ENCODE measurements around the gene NRCAM.

NRCAM gene

DNA sequence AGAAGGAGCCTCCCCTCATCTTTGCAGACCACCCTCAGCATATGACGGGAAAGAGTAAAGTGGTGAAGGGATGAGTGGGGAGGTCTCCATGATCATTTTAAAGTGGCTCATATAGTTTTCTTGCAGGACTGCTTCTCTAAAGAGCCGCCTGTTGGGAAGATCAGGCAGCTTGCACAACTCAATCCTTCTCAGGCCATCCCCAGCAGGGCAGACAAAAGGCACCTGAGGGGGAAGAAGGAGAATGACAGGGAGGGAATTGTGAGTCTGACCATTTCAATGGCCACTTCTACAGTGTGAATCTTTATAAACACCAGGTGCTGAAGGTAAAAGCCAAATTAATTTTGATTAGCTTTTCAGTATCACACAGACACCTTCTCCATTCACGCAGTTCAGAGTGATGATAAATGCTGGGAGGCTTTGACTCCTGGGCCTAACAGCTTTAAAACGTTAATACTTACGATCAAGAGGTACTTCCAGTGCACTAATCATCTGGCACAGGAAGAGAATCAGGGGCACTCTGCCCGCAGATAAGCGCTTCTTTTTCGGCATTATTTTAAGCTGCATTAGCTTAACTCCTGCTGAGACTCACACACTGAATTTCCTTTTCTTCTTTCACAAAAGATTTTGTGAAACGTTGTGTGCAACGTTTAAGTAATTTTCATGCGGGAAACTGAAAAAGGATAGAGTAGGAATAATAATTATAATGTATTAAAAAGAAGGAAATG, 216.6 kb downstream of the NRCAM start:
- TF ChIP-seq CTCF (IDR thresholded peaks at IDR 0.05): no peak

GRCh38 chr7:108236681-108237415, 219.4 kb downstream of the NRCAM start:
- H3K9me3 ChIP-seq (ENCODE audit: control insufficient read depth, low read length): no peaks in the 10 kb centered on the region
- TF ChIP-seq CTCF (IDR thresholded peaks at IDR 0.05): no peak
- H3K27me3 ChIP-seq (ENCODE audit: control insufficient read depth, insufficient read depth, low read length): no peaks in the 10 kb centered on the region

More for the DNA sequence above, 216.6 kb downstream of the NRCAM start:
- Histone ChIP-seq H3K27ac (no peak overlapping the region), H3K9ac (no peak overlapping the region), H3K4me1 (no peaks in the 10 kb centered on the region), H3K36me3 (ENCODE audit: control insufficient read depth, insufficient read depth, low read length) (no peaks in the 10 kb centered on the region), H2AFZ (no peak overlapping the region), H3K4me3 (ENCODE audit: low read depth, low read length) (no peak overlapping the region), H3K79me2 (no peaks in the 10 kb centered on the region), H3K27me3 (ENCODE audit: control insufficient read depth, insufficient read depth, low read length) (no peaks in the 10 kb centered on the region), H3K9me3 (ENCODE audit: control insufficient read depth, low read length) (no peaks in the 10 kb centered on the region), H3K4me2 (ENCODE audit: low read length) (no peak overlapping the region)

DNA sequence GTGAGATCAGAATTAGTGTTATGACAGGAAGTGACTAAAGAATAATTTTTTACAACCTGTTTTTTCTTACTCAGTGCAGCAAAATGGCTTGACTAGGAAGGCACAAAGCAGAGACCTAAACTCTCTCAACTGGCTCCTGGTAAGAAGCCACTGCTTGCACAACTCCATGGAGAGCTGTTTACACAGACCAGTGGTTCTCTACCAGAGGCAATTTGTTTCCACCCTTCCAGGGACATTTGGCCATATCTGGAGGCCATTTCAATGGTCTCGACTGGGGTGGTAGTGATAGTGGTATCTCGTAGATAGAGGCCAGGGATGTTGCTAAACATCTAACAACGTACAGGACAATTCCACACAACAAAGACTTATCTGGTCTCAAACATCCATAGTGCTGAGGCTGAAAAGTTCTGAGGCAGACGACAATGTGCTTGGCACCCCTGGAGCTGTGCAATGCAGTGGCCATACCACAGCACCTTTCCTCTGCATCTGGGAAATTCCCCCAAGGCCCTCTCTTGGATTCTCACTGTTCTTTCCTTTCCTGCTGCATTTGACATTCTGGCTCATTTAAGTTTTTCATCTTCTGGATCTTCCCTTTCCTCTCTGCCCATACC, 220.7 kb downstream of the NRCAM start:
- H3K4me3 ChIP-seq (ENCODE audit: low read depth, low read length): no peak overlapping the region
- H3K9me3 ChIP-seq (ENCODE audit: control insufficient read depth, low read length): no peaks in the 10 kb centered on the region
- H3K27me3 ChIP-seq (ENCODE audit: control insufficient read depth, insufficient read depth, low read length): no peaks in the 10 kb centered on the region
- H2AFZ ChIP-seq: no peak overlapping the region
- H3K4me2 ChIP-seq (ENCODE audit: low read length): no peak overlapping the region
- H3K27ac ChIP-seq: no peak overlapping the region
- no peaks in the 10 kb centered on the region for H3K79me2 ChIP-seq
- no peaks in the 10 kb centered on the region for H3K36me3 ChIP-seq (ENCODE audit: control insufficient read depth, insufficient read depth, low read length)
- no peaks in the 10 kb centered on the region for H3K4me1 ChIP-seq
- no peak overlapping the region for H3K9ac ChIP-seq
- no peak for TF ChIP-seq CTCF (IDR thresholded peaks at IDR 0.05)

More at GRCh38 chr7:108236681-108237415, 219.4 kb downstream of the NRCAM start:
- no peak overlapping the region for H2AFZ ChIP-seq
- no peaks in the 10 kb centered on the region for H3K79me2 ChIP-seq
- no peaks in the 10 kb centered on the region for H3K36me3 ChIP-seq (ENCODE audit: control insufficient read depth, insufficient read depth, low read length)
- H3K9ac ChIP-seq: no peak overlapping the region
- no peak overlapping the region for H3K4me3 ChIP-seq (ENCODE audit: low read depth, low read length)
- no peak overlapping the region for H3K4me2 ChIP-seq (ENCODE audit: low read length)
- no peak overlapping the region for H3K27ac ChIP-seq
- H3K4me1 ChIP-seq: no peaks in the 10 kb centered on the region

GRCh38 chr7:108234971-108235450, 221.2 kb downstream of the NRCAM start:
- Histone ChIP-seq H3K27me3 (ENCODE audit: control insufficient read depth, insufficient read depth, low read length) (no peaks in the 10 kb centered on the region), H3K4me3 (ENCODE audit: low read depth, low read length) (no peak overlapping the region), H3K79me2 (no peaks in the 10 kb centered on the region), H3K9me3 (ENCODE audit: control insufficient read depth, low read length) (no peaks in the 10 kb centered on the region), H3K9ac (no peak overlapping the region), H3K4me2 (ENCODE audit: low read length) (no peak overlapping the region), H3K27ac (no peak overlapping the region), H3K4me1 (no peaks in the 10 kb centered on the region), H2AFZ (no peak overlapping the region), H3K36me3 (ENCODE audit: control insufficient read depth, insufficient read depth, low read length) (no peaks in the 10 kb centered on the region)
- no peak for TF ChIP-seq CTCF (IDR thresholded peaks at IDR 0.05)

All from parathyroid adenoma (tissue), 2 donors.